Osteoblast (primary cell): ENCODE measurements around the gene KLHL4. TPM values are rescaled to one million over a fixed set of nuclear protein-coding genes. Genes with fewer than 3 reads are reported as not detected.
A peak's percentile ranks its signal among the peaks of the same experiment; 100 is the strongest.
"Not testable (repeated sequence)": the region's sequence is repeated elsewhere in the genome, so short reads cannot be mapped to it uniquely, and the experiment has no call there.

ENCODE experiments used
- DNase-seq: peaks from one replicate; pipeline ENCODE4 v3.0.0; 2011; ENCODE audit warnings: low spot score, mixed read lengths; ENCODE audit not compliant: insufficient read length; ENCODE audit errors: missing footprints
- H2AFZ ChIP-seq: 2 replicates; pipeline ENCODE4 v1.6.0; 2011; ENCODE audit warnings: mild to moderate bottlenecking, low read length
- H3K27ac ChIP-seq: 2 replicates; pipeline ENCODE4 v1.5.1; 2011; ENCODE audit warnings: mild to moderate bottlenecking, low read depth, low read length, moderate library complexity
- H3K27me3 ChIP-seq: 2 replicates; pipeline ENCODE4 v1.6.0; 2012; ENCODE audit warnings: mild to moderate bottlenecking, control low read depth, inconsistent platforms, low read length, moderate library complexity; ENCODE audit not compliant: insufficient read depth
- H3K36me3 ChIP-seq: 2 replicates; pipeline ENCODE4 v1.5.1; 2011; ENCODE audit warnings: mild to moderate bottlenecking, low read length, control low read depth, moderate library complexity; ENCODE audit not compliant: insufficient read depth
- H3K4me1 ChIP-seq: 2 replicates; pipeline ENCODE4 v1.5.1; 2011; ENCODE audit warnings: mild to moderate bottlenecking, low read length, control low read depth, moderate library complexity; ENCODE audit not compliant: insufficient read depth
- H3K4me2 ChIP-seq: 2 replicates; pipeline ENCODE4 v1.6.0; 2011; ENCODE audit warnings: mild to moderate bottlenecking, low read length; ENCODE audit not compliant: insufficient read depth
- H3K4me3 ChIP-seq: fragments of 200-600 bp; sonication (generic); 3 replicates; pipeline ENCODE4 v1.5.1; 2012; ENCODE audit warnings: mild to moderate bottlenecking, low read length, inconsistent platforms; ENCODE audit not compliant: insufficient read depth
- H3K79me2 ChIP-seq: 2 replicates; pipeline ENCODE4 v1.6.0; 2012; ENCODE audit warnings: mild to moderate bottlenecking, low read length, control low read depth, inconsistent platforms; ENCODE audit not compliant: insufficient read depth
- H3K9me3 ChIP-seq: 2 replicates; pipeline ENCODE4 v1.5.1; 2011; ENCODE audit warnings: low read depth, low read length, control low read depth
- H4K20me1 ChIP-seq: 2 replicates; pipeline ENCODE4 v1.6.0; 2012; ENCODE audit warnings: mild to moderate bottlenecking, low read length, control low read depth; ENCODE audit not compliant: insufficient read depth
- CTCF ChIP-seq: IDR thresholded peaks from 2 replicates; pipeline ENCODE4 v1.5.1; 2011; ENCODE audit warnings: mild to moderate bottlenecking, low read depth, low read length, moderate library complexity; ENCODE audit errors: extremely low read depth
- total RNA-seq: library from RNA; depleted of rRNA; stranded (reverse); fragments of >200 nt; gene quantifications from 2 replicates; pipeline ENCODE4 v1.2.3, GENCODE V29; 2012

The KLHL4 gene
- total RNA-seq, 1 donor: 0.72 TPM

- H3K27ac ChIP-seq: no peak overlapping the region
- no peak overlapping the region for H2AFZ ChIP-seq
- no peaks in the 10 kb centered on the region for H4K20me1 ChIP-seq
- no peak for DNase-seq
- no peaks in the 10 kb centered on the region for H3K9me3 ChIP-seq
- no peak overlapping the region for H3K4me3 ChIP-seq
- no peak overlapping the region for H3K4me2 ChIP-seq
- H3K79me2 ChIP-seq: no peaks in the 10 kb centered on the region
- no peaks in the 10 kb centered on the region for H3K27me3 ChIP-seq
- no peak for TF ChIP-seq CTCF
- no peaks in the 10 kb centered on the region for H3K4me1 ChIP-seq
- no peaks in the 10 kb centered on the region for H3K36me3 ChIP-seq
Measured at GRCh38 chrX:87663421-87663820, 145.8 kb downstream of the KLHL4 start.

GRCh38 chrX:87664381-87664780 lies 146.8 kb downstream of the KLHL4 start:
- Histone ChIP-seq H3K79me2 (no peaks in the 10 kb centered on the region), H4K20me1 (no peaks in the 10 kb centered on the region), H3K27me3 (no peaks in the 10 kb centered on the region), H3K4me1 (no peaks in the 10 kb centered on the region), H3K36me3 (no peaks in the 10 kb centered on the region), H3K27ac (no peak overlapping the region), H3K4me3 (no peak overlapping the region), H2AFZ (no peak overlapping the region), H3K4me2 (no peak overlapping the region), H3K9me3 (no peaks in the 10 kb centered on the region)
- peak; percentile 34 for DNase-seq
- peak; percentile 44 for TF ChIP-seq CTCF

- Histone ChIP-seq H3K4me2 (no peak overlapping the region), H3K79me2 (no peaks in the 10 kb centered on the region), H4K20me1 (no peaks in the 10 kb centered on the region), H3K4me1 (no peaks in the 10 kb centered on the region), H3K9me3 (no peaks in the 10 kb centered on the region), H3K36me3 (no peaks in the 10 kb centered on the region), H3K27ac (no peak overlapping the region), H2AFZ (no peak overlapping the region), H3K27me3 (no peaks in the 10 kb centered on the region), H3K4me3 (no peak overlapping the region)
- no peak for DNase-seq
- no peak for TF ChIP-seq CTCF
Measured at GRCh38 chrX:87679849-87680248, 162.2 kb downstream of the KLHL4 start.

- no peak overlapping the region for H2AFZ ChIP-seq
- no peaks in the 10 kb centered on the region for H4K20me1 ChIP-seq
- no peak overlapping the region for H3K4me3 ChIP-seq
- no peak overlapping the region for H3K4me2 ChIP-seq
- no peaks in the 10 kb centered on the region for H3K4me1 ChIP-seq
- no peak for TF ChIP-seq CTCF
- H3K36me3 ChIP-seq: no peaks in the 10 kb centered on the region
- H3K79me2 ChIP-seq: no peaks in the 10 kb centered on the region
- DNase-seq: no peak
- no peaks in the 10 kb centered on the region for H3K27me3 ChIP-seq
- H3K27ac ChIP-seq: no peak overlapping the region
- H3K9me3 ChIP-seq: no peaks in the 10 kb centered on the region
Measured at GRCh38 chrX:87687703-87688102, 170.1 kb downstream of the KLHL4 start.

GRCh38 chrX:87688113-87688748 lies 170.6 kb downstream of the KLHL4 start:
- not testable (repeated sequence) for H3K4me2 ChIP-seq, DNase-seq, H3K36me3 ChIP-seq, H3K4me3 ChIP-seq, H4K20me1 ChIP-seq, H3K9me3 ChIP-seq, H3K27ac ChIP-seq, H3K27me3 ChIP-seq, H3K4me1 ChIP-seq, H2AFZ ChIP-seq, H3K79me2 ChIP-seq

GRCh38 chrX:87689218-87689617 lies 171.6 kb downstream of the KLHL4 start:
- H3K9me3 ChIP-seq, H3K27ac ChIP-seq, H3K4me1 ChIP-seq, H3K27me3 ChIP-seq, H3K36me3 ChIP-seq, H3K4me3 ChIP-seq, H2AFZ ChIP-seq, H3K79me2 ChIP-seq, H4K20me1 ChIP-seq, H3K4me2 ChIP-seq, DNase-seq: not testable (repeated sequence)
